GM23338 (cell line): ENCODE data around the gene PSMA1. TPM values are rescaled to one million over a fixed set of nuclear protein-coding genes. Genes with fewer than 3 reads are reported as not detected.

Source experiments
- ATAC-seq: fragments of 200-7000 bp; cut with Tn5 transposase; 3 replicates; pipeline ENCODE4 v1.9.1; 2020
- DNase-seq: peaks from one replicate; pipeline ENCODE4 v3.0.0-alpha.2; 2015; ENCODE audit warnings: low spot score
- H2AFZ ChIP-seq: fragments of 200-600 bp; sonication (generic); 2 replicates; pipeline ENCODE4 v1.8.0; 2016; ENCODE audit warnings: antibody characterized with exemption, mild to moderate bottlenecking, moderate library complexity
- H3F3A ChIP-seq: fragments of 200-600 bp; sonication (generic); replicated peaks from 2 replicates; pipeline ENCODE4 v1.8.0; 2017; ENCODE audit warnings: antibody characterized with exemption, mixed run types, low read depth
- H3K27ac ChIP-seq: fragments of 200-600 bp; sonication (generic); 2 replicates; pipeline ENCODE4 v1.6.1; 2016; ENCODE audit warnings: low read depth
- H3K27me3 ChIP-seq: fragments of 200-600 bp; sonication (generic); 2 replicates; pipeline ENCODE4 v1.8.0; 2016; ENCODE audit warnings: mild to moderate bottlenecking, mixed run types, moderate library complexity; ENCODE audit not compliant: insufficient read depth
- H3K36me3 ChIP-seq: fragments of 200-600 bp; sonication (generic); 2 replicates; pipeline ENCODE4 v1.8.0; 2016; ENCODE audit warnings: mild to moderate bottlenecking; ENCODE audit not compliant: insufficient read depth
- H3K4me1 ChIP-seq: fragments of 200-600 bp; sonication (generic); 2 replicates; pipeline ENCODE4 v1.8.0; 2016; ENCODE audit warnings: mild to moderate bottlenecking, moderate library complexity; ENCODE audit not compliant: insufficient read depth
- H3K4me2 ChIP-seq: fragments of 200-600 bp; sonication (generic); 2 replicates; pipeline ENCODE4 v1.7.1; 2017; ENCODE audit warnings: mixed run types
- H3K4me3 ChIP-seq: fragments of 200-600 bp; sonication (generic); 2 replicates; pipeline ENCODE4 v1.6.1; 2016; ENCODE audit warnings: mixed run types
- H3K79me2 ChIP-seq: fragments of 200-600 bp; sonication (generic); replicated peaks from 2 replicates; pipeline ENCODE4 v1.8.0; 2017; ENCODE audit warnings: mild to moderate bottlenecking; ENCODE audit not compliant: insufficient read depth
- H3K9me2 ChIP-seq: fragments of 200-600 bp; sonication (generic); 2 replicates; pipeline ENCODE4 v1.8.0; 2017; ENCODE audit not compliant: insufficient read depth
- H4K20me1 ChIP-seq: fragments of 200-600 bp; sonication (generic); replicated peaks from 2 replicates; pipeline ENCODE4 v1.8.0; 2017; ENCODE audit warnings: mild to moderate bottlenecking; ENCODE audit not compliant: insufficient read depth
- H3K27ac Mint-ChIP-seq: 2 replicates; pipeline ENCODE4 v1.8.0; 2020; ENCODE audit warnings: inconsistent platforms, mild to moderate bottlenecking, moderate library complexity, mixed read lengths
- H3K27me3 Mint-ChIP-seq: 3 replicates; pipeline ENCODE4 v1.8.0; 2022; ENCODE audit warnings: low read depth, mild to moderate bottlenecking, moderate library complexity, mixed read lengths, inconsistent platforms; ENCODE audit not compliant: insufficient read depth, poor library complexity
- H3K36me3 Mint-ChIP-seq: 3 replicates; pipeline ENCODE4 v1.8.0; 2021; ENCODE audit warnings: low read depth, mild to moderate bottlenecking, inconsistent platforms, moderate library complexity, mixed read lengths
- H3K4me1 Mint-ChIP-seq: 3 replicates; pipeline ENCODE4 v1.8.0; 2020; ENCODE audit warnings: mild to moderate bottlenecking, inconsistent platforms, mixed read lengths
- H3K4me3 Mint-ChIP-seq: 3 replicates; pipeline ENCODE4 v1.8.0; 2021; ENCODE audit warnings: moderate library complexity, mild to moderate bottlenecking, inconsistent platforms, mixed read lengths
- H3K9me3 Mint-ChIP-seq: 3 replicates; pipeline ENCODE4 v1.8.0; 2020; ENCODE audit warnings: moderate library complexity, mild to moderate bottlenecking, inconsistent platforms, mixed read lengths
- CREB1 ChIP-seq: fragments of 250-450 bp; sonication (Bioruptor Pico); IDR thresholded peaks from 2 replicates; pipeline ENCODE4 v1.5.0; 2020; ENCODE audit warnings: low read depth, mild to moderate bottlenecking, moderate library complexity
- CTCF ChIP-seq, 2 experiments: fragments of 200-600 bp in 1 of 2; sonication (generic) in 1 of 2; conservative IDR thresholded peaks; 2 replicates each; pipeline versions ENCODE4 v1.5.1 to v1.6.1; 2016 to 2017; ENCODE audit warnings: antibody characterized with exemption in 2 of 2, low read depth in 2 of 2, mild to moderate bottlenecking in 2 of 2, moderate library complexity in 1 of 2
- EZH2 ChIP-seq: fragments of 200-600 bp; sonication (generic); IDR thresholded peaks from one replicate; pipeline ENCODE4 v1.8.0; 2017; ENCODE audit warnings: antibody characterized with exemption, mild to moderate bottlenecking, low read depth; ENCODE audit not compliant: unreplicated experiment
- EZH2phosphoT487 ChIP-seq: fragments of 200-600 bp; sonication (generic); IDR thresholded peaks from one replicate; pipeline ENCODE4 v1.8.1; 2018; ENCODE audit warnings: antibody characterized with exemption; ENCODE audit not compliant: unreplicated experiment
- JUNB ChIP-seq: IDR thresholded peaks from one replicate; pipeline ENCODE4 v1.6.1; 2016; ENCODE audit warnings: antibody characterized with exemption; ENCODE audit not compliant: unreplicated experiment
- NANOG ChIP-seq: IDR thresholded peaks from 2 replicates; pipeline ENCODE4 v1.6.1; 2016; ENCODE audit warnings: antibody characterized with exemption, borderline replicate concordance
- POLR2AphosphoS5 ChIP-seq: IDR thresholded peaks from 2 replicates; pipeline ENCODE4 v1.6.1; 2016; ENCODE audit warnings: antibody characterized with exemption, low read depth
- REST ChIP-seq: IDR thresholded peaks from one replicate; pipeline ENCODE4 v1.6.1; 2018; ENCODE audit warnings: antibody characterized with exemption; ENCODE audit not compliant: unreplicated experiment
- STAT1 ChIP-seq: IDR thresholded peaks from one replicate; pipeline ENCODE4 v1.6.1; 2016; ENCODE audit warnings: antibody characterized with exemption; ENCODE audit not compliant: unreplicated experiment
- ZNF114 ChIP-seq: fragments of 250-450 bp; sonication (Bioruptor Pico); IDR thresholded peaks from 2 replicates; pipeline ENCODE4 v1.5.0; 2020; ENCODE audit warnings: mild to moderate bottlenecking, moderate library complexity
- ZNF331 ChIP-seq: fragments of 250-450 bp; sonication (Bioruptor Pico); IDR thresholded peaks from 2 replicates; pipeline ENCODE4 v1.5.0; 2020; ENCODE audit warnings: low read depth, mild to moderate bottlenecking, moderate library complexity
- ZNF462 ChIP-seq: fragments of 250-450 bp; sonication (Bioruptor Pico); IDR thresholded peaks from 2 replicates; pipeline ENCODE4 v1.5.0; 2020; ENCODE audit warnings: mild to moderate bottlenecking, moderate library complexity
- polyA plus RNA-seq: library from polyadenylated mRNA; unstranded; fragments of >200 nt; fragmentation: Nextera tagmentation; extraction: Ambion mirVana; gene quantifications from 2 replicates; pipeline ENCODE4 v1.2.1, GENCODE V29; 2016
- total RNA-seq: library from RNA; depleted of rRNA; stranded (reverse); fragments of >200 nt; shearing (Covaris generic); gene quantifications from 2 replicates; pipeline ENCODE4 v1.2.3, GENCODE V29; 2014
- TF ChIP-seq, protein P1 (sequence below): IDR thresholded peaks from 2 replicates; pipeline ENCODE4 v1.6.1; 2016; ENCODE audit warnings: antibody characterized with exemption

The PSMA1 gene
- total and polyA plus RNA-seq, 2 experiments from 2014 or later, result 169 to 338 TPM

DNA sequence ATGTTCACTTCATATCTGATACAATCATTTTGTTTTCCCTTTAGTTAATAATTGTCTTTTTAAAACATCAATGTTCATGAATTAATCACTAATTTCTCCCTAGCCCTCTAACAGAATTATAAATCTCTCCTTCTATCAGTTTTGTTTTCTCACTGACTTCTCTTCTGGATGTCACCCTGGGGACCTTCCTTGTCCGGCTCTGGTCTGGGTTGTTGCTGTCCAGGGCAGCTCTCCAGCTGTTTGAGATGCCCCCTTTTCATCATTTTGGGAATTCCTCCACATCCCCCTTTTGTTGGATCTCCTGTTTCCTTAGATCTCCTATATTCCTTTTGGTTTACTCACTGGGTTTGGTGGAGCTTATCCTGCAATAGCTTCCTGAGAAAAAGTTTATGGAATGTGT is 35.6 kb upstream of the PSMA1 start:
- Histone ChIP-seq H3K4me3 (no peak overlapping the region), H3K4me2 (no peak overlapping the region), H3K9me2 (0 out of 2 replicates have a peak, but pooled peaks cover 4% of the 10 kb centered on the region), H4K20me1 (no peaks in the 10 kb centered on the region), H2AFZ (no peak overlapping the region), H3F3A (no peaks in the 10 kb centered on the region), H3K27ac (no peak overlapping the region), H3K4me1 (no peaks in the 10 kb centered on the region), H3K36me3 (no peaks in the 10 kb centered on the region), H3K79me2 (no peaks in the 10 kb centered on the region), H3K27me3 (no peaks in the 10 kb centered on the region)
- H3K27me3 Mint-ChIP-seq, result no peaks in the 10 kb centered on the region
- H3K27ac Mint-ChIP-seq, result no peak overlapping the region
- H3K4me3 Mint-ChIP-seq, result no peak overlapping the region
- H3K36me3 Mint-ChIP-seq, result no peaks in the 10 kb centered on the region
- no peak for TF ChIP-seq POLR2AphosphoS5
- no peak for TF ChIP-seq ZNF114 (CRISPR knock-in tag)
- TF ChIP-seq STAT1, result no peak
- TF ChIP-seq, protein P1, sequence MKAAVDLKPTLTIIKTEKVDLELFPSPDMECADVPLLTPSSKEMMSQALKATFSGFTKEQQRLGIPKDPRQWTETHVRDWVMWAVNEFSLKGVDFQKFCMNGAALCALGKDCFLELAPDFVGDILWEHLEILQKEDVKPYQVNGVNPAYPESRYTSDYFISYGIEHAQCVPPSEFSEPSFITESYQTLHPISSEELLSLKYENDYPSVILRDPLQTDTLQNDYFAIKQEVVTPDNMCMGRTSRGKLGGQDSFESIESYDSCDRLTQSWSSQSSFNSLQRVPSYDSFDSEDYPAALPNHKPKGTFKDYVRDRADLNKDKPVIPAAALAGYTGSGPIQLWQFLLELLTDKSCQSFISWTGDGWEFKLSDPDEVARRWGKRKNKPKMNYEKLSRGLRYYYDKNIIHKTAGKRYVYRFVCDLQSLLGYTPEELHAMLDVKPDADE, result no peak
- no peak for TF ChIP-seq EZH2
- no peak for TF ChIP-seq CREB1 (CRISPR knock-in tag)
- no peak for TF ChIP-seq NANOG
- TF ChIP-seq JUNB, result no peak
- TF ChIP-seq ZNF462 (CRISPR knock-in tag), result no peak
- TF ChIP-seq ZNF331 (CRISPR knock-in tag), result no peak
- TF ChIP-seq CTCF (conservative IDR thresholded peaks at IDR 0.05; ENCODE audit: low read depth in 2 of 2), result no peak
- no peak for TF ChIP-seq REST
- no peak for TF ChIP-seq EZH2phosphoT487
- no peak for ATAC-seq
- no peak for DNase-seq
- no peaks in the 10 kb centered on the region for H3K9me3 Mint-ChIP-seq
- H3K4me1 Mint-ChIP-seq, result no peaks in the 10 kb centered on the region
